ENCODE results near the gene IFNGR2. TPM values are rescaled to one million over a fixed set of nuclear protein-coding genes. Genes with fewer than 3 reads are reported as not detected.

The IFNGR2 gene
- total and polyA plus RNA-seq, 2 of the 13 experiments (the other 11 are each of a cell fraction or from before 2014, with no cell fraction given) = 61.3 to 117 TPM

GRCh38 chr21:33479679-33480480 lies 76.7 kb downstream of the IFNGR2 start, which contains the start of gene TMEM50B (continued):
- TF ChIP-seq SIN3B (IDR thresholded peaks at IDR 0.05; ENCODE audit: low read length) = no peak
- peak; percentile 56 for TF ChIP-seq MAX (IDR thresholded peaks at IDR 0.05)
- no peak for TF ChIP-seq TFAP4 (IDR thresholded peaks at IDR 0.05; ENCODE audit: borderline replicate concordance, low read depth)
- TF ChIP-seq SALL2 (CRISPR knock-in tag; IDR thresholded peaks at IDR 0.05) = peak; percentile 33; the same call in 1 of the 2 replicates
- TF ChIP-seq ZNF451 (CRISPR knock-in tag; IDR thresholded peaks at IDR 0.05) = no peak; the same call in 1 of the 2 replicates
- no peak for TF ChIP-seq RFXANK (CRISPR knock-in tag; IDR thresholded peaks at IDR 0.05)
- TF ChIP-seq SMARCE1 (IDR thresholded peaks at IDR 0.05; ENCODE audit: borderline replicate concordance) = no peak
- TF ChIP-seq ELF3 (CRISPR knock-in tag; IDR thresholded peaks at IDR 0.05) = peak; percentile 18; the same call in 1 of the 2 replicates
- peak; percentile 35; the same call in 1 of the 2 replicates for TF ChIP-seq BATF2 (CRISPR knock-in tag; IDR thresholded peaks at IDR 0.05)
- TF ChIP-seq ZNF431 (CRISPR knock-in tag; IDR thresholded peaks at IDR 0.05; ENCODE audit: borderline replicate concordance, low read depth) = no peak; the same call in 1 of the 2 replicates
- TF ChIP-seq ZBTB39 (CRISPR knock-in tag; IDR thresholded peaks at IDR 0.05) = no peak
- 0 out of 2 replicates have a peak, but pooled peaks have one; percentile 63 for TF ChIP-seq AFF4 (CRISPR knock-in tag; IDR thresholded peaks at IDR 0.05)
- peak; percentile 82 for TF ChIP-seq KMT2B (CRISPR knock-in tag; IDR thresholded peaks at IDR 0.05)
- no peak for TF ChIP-seq HDAC6 (IDR thresholded peaks at IDR 0.05; ENCODE audit: low read depth, low read length)
- TF ChIP-seq MLLT10 (CRISPR knock-in tag; IDR thresholded peaks at IDR 0.05) = no peak
- TF ChIP-seq KDM4B (CRISPR knock-in tag; IDR thresholded peaks at IDR 0.05) = no peak
- peak; percentile 69; the same call in 1 of the 2 replicates for TF ChIP-seq IRF9 (CRISPR knock-in tag; IDR thresholded peaks at IDR 0.05; ENCODE audit: borderline replicate concordance)
- peak; percentile 37 for TF ChIP-seq SRSF1 (optimal IDR thresholded peaks at IDR 0.05; ENCODE audit: low read depth, low read length)
- no peak; the same call in 1 of the 2 replicates for TF ChIP-seq CREBL2 (CRISPR knock-in tag; IDR thresholded peaks at IDR 0.05; ENCODE audit: borderline replicate concordance)
- TF ChIP-seq ZNF776 (CRISPR knock-in tag; IDR thresholded peaks at IDR 0.05) = no peak
- TF ChIP-seq TBL1XR1 (IDR thresholded peaks at IDR 0.05; ENCODE audit: borderline replicate concordance, low read length, partially characterized antibody) = no peak

Data from HepG2 (cell line).